Neuronal stem cell (in vitro differentiated cells): ENCODE results near the gene CTDP1.

ENCODE experiments used
- DNase-seq: peaks from one replicate; pipeline ENCODE4 v3.0.0-alpha.2; 2013; ENCODE audit warnings: low spot score
- H2AFZ ChIP-seq: one replicate; pipeline ENCODE4 v1.6.1; 2013; ENCODE audit warnings: mild to moderate bottlenecking, low read length, inconsistent platforms
- H2AK5ac ChIP-seq: 2 replicates; pipeline ENCODE4 v1.6.1; 2013; ENCODE audit warnings: low read depth, mild to moderate bottlenecking, inconsistent platforms, low read length, moderate library complexity, mixed read lengths
- H2BK120ac ChIP-seq: 2 replicates; pipeline ENCODE4 v1.6.1; 2013; ENCODE audit warnings: low read depth, mild to moderate bottlenecking, inconsistent platforms, low read length, moderate library complexity, mixed read lengths
- H2BK12ac ChIP-seq: one replicate; pipeline ENCODE4 v1.6.1; 2013; ENCODE audit warnings: low read length, inconsistent platforms
- H2BK15ac ChIP-seq: 2 replicates; pipeline ENCODE4 v1.6.1; 2013; ENCODE audit warnings: mild to moderate bottlenecking, low read length, inconsistent platforms, mixed read lengths
- H2BK5ac ChIP-seq: one replicate; pipeline ENCODE4 v1.6.1; 2013; ENCODE audit warnings: inconsistent platforms, mild to moderate bottlenecking, low read length, moderate library complexity
- H3K14ac ChIP-seq: one replicate; pipeline ENCODE4 v1.6.1; 2013; ENCODE audit warnings: low read length, inconsistent platforms
- H3K18ac ChIP-seq: 2 replicates; pipeline ENCODE4 v1.6.1; 2013; ENCODE audit warnings: low read length, inconsistent platforms
- H3K23ac ChIP-seq: 2 replicates; pipeline ENCODE4 v1.6.1; 2013; ENCODE audit warnings: low read depth, mild to moderate bottlenecking, mixed read lengths, low read length, inconsistent platforms; ENCODE audit not compliant: poor library complexity
- H3K27ac ChIP-seq: replicated peaks from 3 replicates; pipeline ENCODE4 v1.5.1; 2013; ENCODE audit warnings: low read length, inconsistent platforms
- H3K27me3 ChIP-seq, 3 experiments: 2 replicates each; pipeline ENCODE4 v1.6.1; 2013; ENCODE audit warnings: low read length in 3 of 3, mild to moderate bottlenecking in 2 of 3, inconsistent platforms in 1 of 3, low read depth in 1 of 3, mixed read lengths in 1 of 3, moderate library complexity in 1 of 3; ENCODE audit not compliant: control insufficient read depth in 3 of 3, insufficient read depth in 3 of 3
- H3K36me3 ChIP-seq, 2 donors: replicated peaks in 1 of 2; 2 replicates each; pipeline ENCODE4 v1.6.1; 2013; ENCODE audit warnings: low read length in 2 of 2; ENCODE audit not compliant: control insufficient read depth in 2 of 2, insufficient read depth in 2 of 2
- H3K4ac ChIP-seq: 2 replicates; pipeline ENCODE4 v1.6.1; 2013; ENCODE audit warnings: inconsistent platforms, mild to moderate bottlenecking, low read length, moderate library complexity
- H3K4me1 ChIP-seq, 2 donors: 1 replicate in 1 of 2; 2 replicates in 1 of 2; pipeline ENCODE4 v1.6.1; 2013; ENCODE audit warnings: low read length in 2 of 2, low read depth in 1 of 2; ENCODE audit not compliant: control insufficient read depth in 2 of 2, insufficient read depth in 1 of 2
- H3K4me2 ChIP-seq: one replicate; pipeline ENCODE4 v1.6.1; 2013; ENCODE audit warnings: mild to moderate bottlenecking, low read length, inconsistent platforms; ENCODE audit not compliant: insufficient read depth, poor library complexity, severe bottlenecking
- H3K4me3 ChIP-seq, 2 donors: 2 replicates each; pipeline ENCODE4 v1.5.1; 2013; ENCODE audit warnings: low read length in 2 of 2, mild to moderate bottlenecking in 2 of 2, inconsistent platforms in 1 of 2, moderate library complexity in 1 of 2
- H3K79me1 ChIP-seq: one replicate; pipeline ENCODE4 v1.6.1; 2013; ENCODE audit warnings: low read depth, mild to moderate bottlenecking, inconsistent platforms, low read length, moderate library complexity
- H3K9ac ChIP-seq: one replicate; pipeline ENCODE4 v1.6.1; 2013; ENCODE audit warnings: mild to moderate bottlenecking, low read depth, low read length, inconsistent platforms; ENCODE audit not compliant: poor library complexity
- H3K9me3 ChIP-seq, 2 donors: replicated peaks in 1 of 2; 2 replicates each; pipeline versions ENCODE3 to v1.6.1; 2013; ENCODE audit warnings: low read length in 2 of 2, mild to moderate bottlenecking in 2 of 2, inconsistent platforms in 1 of 2, low read depth in 1 of 2, mixed read lengths in 1 of 2, moderate library complexity in 1 of 2; ENCODE audit not compliant: control insufficient read depth in 2 of 2, insufficient read depth in 1 of 2
- H4K8ac ChIP-seq: one replicate; pipeline ENCODE4 v1.6.1; 2013; ENCODE audit warnings: low read depth, mild to moderate bottlenecking, inconsistent platforms, low read length, moderate library complexity
- H4K91ac ChIP-seq: one replicate; pipeline ENCODE4 v1.6.1; 2013; ENCODE audit warnings: low read length, low read depth, mild to moderate bottlenecking, inconsistent platforms; ENCODE audit not compliant: poor library complexity
- WGBS, 2 donors: extraction: QIAGEN DNeasy Blood & Tissue Kit; methylation state at CpG; one replicate each; pipeline ENCODE4 v1.1.7; 2013; ENCODE audit warnings: missing lambda C conversion rate in 2 of 2, mixed read lengths in 1 of 2; ENCODE audit not compliant: insufficient read length in 2 of 2, insufficient replicate concordance in 1 of 2; ENCODE audit errors: extremely low coverage in 2 of 2; 5-methylcytosine and 5-hydroxymethylcytosine counted together

The CTDP1 gene

DNA sequence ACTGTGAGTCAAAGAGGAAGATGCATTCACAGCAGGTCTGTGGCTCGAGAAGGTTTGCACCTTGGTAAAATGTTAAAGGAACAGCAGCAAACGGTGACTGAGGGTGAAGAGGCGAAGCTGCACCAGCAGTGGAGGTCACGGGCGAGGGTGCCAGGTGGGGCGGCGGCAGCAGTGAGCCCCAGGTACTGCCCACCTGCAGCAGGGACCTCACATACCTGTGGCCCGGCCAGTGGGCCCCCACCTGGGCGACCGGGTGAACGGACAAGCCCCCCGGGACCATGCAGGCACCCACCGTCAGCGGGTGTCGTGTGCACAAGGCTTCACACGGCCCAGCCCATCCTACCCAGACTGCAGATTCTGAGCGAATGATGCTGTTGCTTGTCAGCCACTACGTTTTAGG lies 94.5 kb downstream of the CTDP1 start:
- WGBS, 2 donors: no CpG with 5 or more reads among the region's 18 CpGs
- H2BK120ac ChIP-seq: no peak overlapping the region
- H3K23ac ChIP-seq: no peak overlapping the region
- no peak overlapping the region for H2AK5ac ChIP-seq
- no peak overlapping the region for H4K91ac ChIP-seq
- no peak overlapping the region for H3K14ac ChIP-seq
- H3K27ac ChIP-seq: no peak overlapping the region
- H3K27me3 ChIP-seq: peaks cover 0 to 12% (median 5%) of the 10 kb centered on the region in 3 experiments
- peaks cover 4 to 5% of the 10 kb centered on the region in 2 donors for H3K9me3 ChIP-seq
- H3K9ac ChIP-seq: peak overlapping the region; percentile 1
- no peaks in the 10 kb centered on the region for H3K36me3 ChIP-seq
- no peak overlapping the region for H4K8ac ChIP-seq
- H3K79me1 ChIP-seq: peaks cover 1% of the 10 kb centered on the region
- H3K4me3 ChIP-seq: no peak overlapping the region
- H2BK15ac ChIP-seq: no peak overlapping the region
- H2AFZ ChIP-seq: no peak overlapping the region
- H3K18ac ChIP-seq: no peak overlapping the region
- H3K4ac ChIP-seq: no peak overlapping the region
- H3K4me1 ChIP-seq: no peaks in the 10 kb centered on the region
- no peak overlapping the region for H3K4me2 ChIP-seq
- no peak overlapping the region for H2BK5ac ChIP-seq
- DNase-seq: no peak
- H2BK12ac ChIP-seq: no peak overlapping the region

DNA sequence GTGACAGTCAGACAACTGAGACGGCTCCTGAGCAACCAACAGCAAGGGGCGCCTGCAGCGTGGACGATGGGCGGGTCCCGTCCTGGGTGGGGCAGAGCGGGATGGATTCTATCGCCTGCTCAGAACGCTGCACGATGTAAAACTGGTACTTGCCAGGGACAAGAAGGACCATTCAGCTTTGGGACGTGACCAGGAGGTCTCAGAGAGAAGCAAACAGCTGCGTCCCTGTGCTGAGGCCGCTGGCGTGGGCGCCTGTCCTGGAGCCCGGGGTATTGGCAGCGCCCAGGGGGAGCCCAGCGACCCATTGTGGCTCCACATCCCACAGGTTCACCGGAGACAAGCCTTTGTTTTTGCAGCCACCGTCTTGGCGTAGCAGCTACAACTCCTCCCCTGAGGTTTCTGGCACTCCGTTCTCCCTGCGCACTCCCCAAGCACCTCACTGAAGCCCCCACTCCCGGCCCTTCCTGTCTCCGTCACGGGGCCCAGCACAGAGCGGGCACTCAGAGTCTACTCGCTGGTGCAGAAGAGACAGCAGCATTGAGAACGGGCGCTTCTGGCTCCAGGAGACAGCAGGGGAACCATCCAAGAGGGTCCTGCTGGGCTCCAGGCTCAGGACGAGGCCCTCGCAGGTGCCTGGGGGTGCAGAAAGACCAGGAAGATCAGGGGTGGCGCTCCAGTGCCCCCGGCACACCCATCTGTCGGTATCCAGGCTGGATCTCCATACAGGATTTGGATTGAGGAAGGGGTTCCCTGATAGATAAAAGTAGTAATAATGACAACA lies 96.0 kb downstream of the CTDP1 start:
- Histone ChIP-seq H3K27me3 (peaks cover 0 to 15% (median 5%) of the 10 kb centered on the region in 3 experiments), H2BK12ac (no peak overlapping the region), H3K79me1 (peaks cover 1% of the 10 kb centered on the region), H2BK120ac (no peak overlapping the region), H2AFZ (no peak overlapping the region), H3K14ac (peak overlapping the region; percentile 31), H3K27ac (no peak overlapping the region), H2AK5ac (peak overlapping the region; percentile 56), H4K91ac (no peak overlapping the region), H3K23ac (peak overlapping the region; percentile 55), H3K4me2 (no peak overlapping the region), H2BK5ac (no peak overlapping the region), H3K4ac (peak overlapping the region; percentile 37), H3K9ac (no peak overlapping the region), H3K9me3 (no peaks in the 10 kb centered on the region), H3K4me3 (no peak overlapping the region), H3K4me1 (no peaks in the 10 kb centered on the region), H3K36me3 (no peaks in the 10 kb centered on the region), H4K8ac (no peak overlapping the region), H2BK15ac (no peak overlapping the region), H3K18ac (peak overlapping the region; percentile 64)
- no CpG with 5 or more reads among the region's 35 CpGs for WGBS, 2 donors
- no peak for DNase-seq

DNA sequence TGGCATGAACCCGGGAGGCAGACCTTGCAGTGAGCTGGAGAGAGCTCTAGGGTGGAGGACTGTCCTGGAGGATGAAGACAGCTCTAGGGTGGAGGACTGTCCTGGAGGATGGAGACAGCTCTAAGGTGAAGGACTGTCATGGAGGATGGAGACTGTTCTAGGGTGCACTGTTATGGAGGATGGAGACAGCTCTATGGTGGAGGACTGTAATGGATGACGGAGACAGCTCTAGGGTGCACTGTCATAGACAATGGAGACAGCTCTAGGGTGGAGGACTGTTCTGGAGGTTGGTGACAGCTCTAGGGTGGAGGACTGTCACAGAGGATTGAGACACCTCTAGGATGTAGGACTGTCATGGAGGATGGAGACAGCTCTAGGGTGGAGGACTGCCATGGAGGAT lies 97.1 kb downstream of the CTDP1 start:
- WGBS, 2 donors: no CpG with 5 or more reads among the region's 2 CpGs
- no peaks in the 10 kb centered on the region for H3K4me1 ChIP-seq

DNA sequence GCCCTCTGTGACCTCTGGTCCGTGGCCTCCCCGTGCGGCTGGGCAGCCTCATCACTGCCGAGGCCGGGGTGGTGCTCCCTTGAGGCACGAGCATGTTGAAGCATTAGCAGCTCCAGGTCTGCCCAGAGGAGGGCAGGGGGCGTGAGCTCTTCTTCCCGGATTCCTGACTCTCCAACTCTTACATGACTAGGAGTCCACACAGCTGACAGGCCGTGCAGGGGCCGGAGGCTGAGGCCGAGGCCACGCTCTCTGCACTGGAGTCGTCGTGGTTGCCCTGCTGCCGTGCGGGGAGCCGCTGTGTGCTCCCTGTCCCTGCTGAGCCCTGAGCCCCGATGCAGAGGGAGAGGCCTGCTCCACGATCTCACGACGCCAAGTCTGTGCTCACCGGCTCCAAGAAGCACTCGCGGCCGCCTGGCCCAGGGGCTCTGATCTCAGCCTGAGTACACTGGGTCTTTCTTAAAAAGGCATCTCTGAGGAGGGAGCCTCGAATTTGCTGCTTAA lies 98.7 kb downstream of the CTDP1 start:
- no peak overlapping the region for H4K8ac ChIP-seq
- peak overlapping the region; percentile 80 for H2BK12ac ChIP-seq
- no peak overlapping the region for H4K91ac ChIP-seq
- H2BK15ac ChIP-seq: no peak overlapping the region
- no peaks in the 10 kb centered on the region for H3K4me1 ChIP-seq
- DNase-seq: no peak
- H3K9ac ChIP-seq: no peak overlapping the region
- WGBS, 2 donors: no CpG with 5 or more reads among the region's 26 CpGs
- no peak overlapping the region for H3K4ac ChIP-seq
- H3K27me3 ChIP-seq: peaks cover 0 to 14% (median 5%) of the 10 kb centered on the region in 3 experiments
- H3K36me3 ChIP-seq: no peaks in the 10 kb centered on the region
- no peaks in the 10 kb centered on the region for H3K9me3 ChIP-seq
- H3K18ac ChIP-seq: peak overlapping the region; percentile 42
- no peak overlapping the region for H2AFZ ChIP-seq
- H3K27ac ChIP-seq: no peak overlapping the region
- peak overlapping the region; percentile 55 for H2BK5ac ChIP-seq
- no peak overlapping the region for H3K23ac ChIP-seq
- no peak overlapping the region for H3K4me2 ChIP-seq
- no peak overlapping the region for H2AK5ac ChIP-seq
- H3K4me3 ChIP-seq: no peak overlapping the region
- H3K79me1 ChIP-seq: peaks cover 1% of the 10 kb centered on the region
- no peak overlapping the region for H2BK120ac ChIP-seq
- H3K14ac ChIP-seq: no peak overlapping the region

More for the DNA sequence above, 97.1 kb downstream of the CTDP1 start:
- Histone ChIP-seq H4K8ac (no peak overlapping the region), H3K4me3 (no peak overlapping the region), H3K14ac (peak overlapping the region; percentile 31), H3K36me3 (no peaks in the 10 kb centered on the region), H3K18ac (no peak overlapping the region), H2BK15ac (no peak overlapping the region), H3K9me3 (no peaks in the 10 kb centered on the region), H3K9ac (no peak overlapping the region), H2BK12ac (no peak overlapping the region), H2AK5ac (no peak overlapping the region), H3K27ac (no peak overlapping the region), H3K23ac (no peak overlapping the region), H4K91ac (no peak overlapping the region), H3K27me3 (peaks cover 0 to 15% (median 5%) of the 10 kb centered on the region in 3 experiments), H3K79me1 (peaks cover 1% of the 10 kb centered on the region), H2BK120ac (no peak overlapping the region), H2AFZ (no peak overlapping the region), H2BK5ac (no peak overlapping the region), H3K4ac (no peak overlapping the region), H3K4me2 (no peak overlapping the region)
- DNase-seq: no peak
